GM20000 (cell line): ENCODE data around the gene COL2A1.

ENCODE experiments used
- DNase-seq: peaks from one replicate; pipeline ENCODE4 v3.0.0; 2012; ENCODE audit warnings: low spot score
- TF ChIP-seq, protein P1 (sequence below): IDR thresholded peaks from 2 replicates; pipeline ENCODE4 v1.5.1; 2012; ENCODE audit warnings: mild to moderate bottlenecking, control low read depth; ENCODE audit errors: extremely low read depth, missing control alignments

The COL2A1 gene

DNA sequence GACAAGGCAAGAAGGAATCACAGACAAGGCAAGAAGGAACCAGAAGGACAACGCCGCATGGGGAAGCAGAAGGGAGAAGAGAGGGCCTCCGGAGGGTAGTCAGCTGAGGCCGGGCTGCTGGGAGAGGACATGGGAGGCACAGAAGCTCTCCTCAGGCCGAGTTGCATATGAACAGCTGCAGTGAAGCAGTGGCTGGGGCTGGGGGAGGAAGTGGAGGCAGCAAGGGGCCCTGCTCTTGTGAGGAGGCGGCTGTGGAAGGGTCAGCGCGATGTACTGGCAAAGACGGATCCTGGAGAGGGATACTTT, 62.8 kb downstream of the COL2A1 start:
- DNase-seq: peak; percentile 19

DNA sequence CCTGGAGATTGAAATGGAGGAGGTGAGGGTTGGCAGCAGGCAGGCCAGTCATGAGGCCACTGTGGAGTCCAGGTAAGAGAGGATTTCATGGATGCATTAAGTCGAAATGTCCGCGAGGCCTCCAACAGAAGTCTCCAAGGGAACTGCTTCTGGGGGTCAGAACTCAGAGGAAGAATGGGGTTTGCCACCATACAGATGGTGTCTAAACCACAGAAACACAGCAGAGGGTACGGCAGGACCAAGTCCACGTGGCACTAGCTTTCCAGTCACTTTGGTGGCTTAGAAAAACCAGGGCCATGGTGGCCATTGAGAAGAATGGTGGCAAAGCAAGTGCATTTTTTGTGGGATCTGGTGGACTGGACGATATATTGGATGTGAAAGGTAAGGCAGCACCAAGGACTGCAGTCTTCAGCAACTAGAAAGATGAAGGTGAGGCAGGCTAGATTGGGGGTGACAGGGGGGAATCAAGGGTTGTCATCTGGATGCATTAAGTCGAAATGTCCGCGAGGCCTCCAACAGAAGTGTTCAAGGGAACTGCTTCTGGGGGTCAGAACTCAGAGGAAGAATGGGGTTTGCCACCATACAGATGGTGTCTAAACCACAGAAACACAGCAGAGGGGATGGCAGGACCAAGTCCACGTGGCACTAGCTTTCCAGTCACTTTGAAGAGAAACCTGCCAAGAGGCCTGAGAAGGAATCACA, 63.4 kb downstream of the COL2A1 start:
- TF ChIP-seq, protein P1, sequence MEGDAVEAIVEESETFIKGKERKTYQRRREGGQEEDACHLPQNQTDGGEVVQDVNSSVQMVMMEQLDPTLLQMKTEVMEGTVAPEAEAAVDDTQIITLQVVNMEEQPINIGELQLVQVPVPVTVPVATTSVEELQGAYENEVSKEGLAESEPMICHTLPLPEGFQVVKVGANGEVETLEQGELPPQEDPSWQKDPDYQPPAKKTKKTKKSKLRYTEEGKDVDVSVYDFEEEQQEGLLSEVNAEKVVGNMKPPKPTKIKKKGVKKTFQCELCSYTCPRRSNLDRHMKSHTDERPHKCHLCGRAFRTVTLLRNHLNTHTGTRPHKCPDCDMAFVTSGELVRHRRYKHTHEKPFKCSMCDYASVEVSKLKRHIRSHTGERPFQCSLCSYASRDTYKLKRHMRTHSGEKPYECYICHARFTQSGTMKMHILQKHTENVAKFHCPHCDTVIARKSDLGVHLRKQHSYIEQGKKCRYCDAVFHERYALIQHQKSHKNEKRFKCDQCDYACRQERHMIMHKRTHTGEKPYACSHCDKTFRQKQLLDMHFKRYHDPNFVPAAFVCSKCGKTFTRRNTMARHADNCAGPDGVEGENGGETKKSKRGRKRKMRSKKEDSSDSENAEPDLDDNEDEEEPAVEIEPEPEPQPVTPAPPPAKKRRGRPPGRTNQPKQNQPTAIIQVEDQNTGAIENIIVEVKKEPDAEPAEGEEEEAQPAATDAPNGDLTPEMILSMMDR: no peak
- DNase-seq: no peak

More for the DNA sequence above, 62.8 kb downstream of the COL2A1 start:
- TF ChIP-seq, protein P1: no peak

DNA sequence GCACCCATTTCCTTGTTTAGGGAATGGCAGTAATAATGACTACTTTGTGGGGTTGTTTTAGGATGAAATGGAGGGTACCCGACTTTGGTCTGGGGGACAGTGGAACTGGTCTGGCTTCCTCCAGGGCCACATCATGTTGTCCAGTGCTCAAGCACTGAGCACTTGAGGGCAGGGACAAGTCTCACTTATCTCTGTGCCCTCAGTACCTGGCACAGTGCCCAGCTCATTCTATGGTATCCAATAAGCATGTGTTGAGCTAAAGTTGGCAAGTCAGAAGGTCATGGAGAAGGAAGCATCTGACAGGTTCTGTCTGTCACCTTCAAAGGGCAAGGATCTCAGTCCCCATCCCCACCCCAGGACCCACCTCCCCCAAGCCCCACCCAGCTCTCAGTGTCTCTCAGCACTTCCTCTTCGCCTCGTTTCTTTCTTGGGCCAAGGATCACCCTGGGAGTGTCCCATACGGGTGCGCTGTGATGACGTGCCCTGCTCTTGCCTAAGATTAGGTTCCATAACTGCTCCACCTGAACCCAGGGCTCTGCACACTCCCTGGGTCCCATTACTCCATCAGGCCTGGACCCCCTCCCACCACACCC, 65.2 kb downstream of the COL2A1 start:
- TF ChIP-seq, protein P1: no peak
- DNase-seq: no peak

GRCh38 chr12:47938594-47938993, 65.7 kb downstream of the COL2A1 start:
- no peak for DNase-seq
- TF ChIP-seq, protein P1: no peak

DNA sequence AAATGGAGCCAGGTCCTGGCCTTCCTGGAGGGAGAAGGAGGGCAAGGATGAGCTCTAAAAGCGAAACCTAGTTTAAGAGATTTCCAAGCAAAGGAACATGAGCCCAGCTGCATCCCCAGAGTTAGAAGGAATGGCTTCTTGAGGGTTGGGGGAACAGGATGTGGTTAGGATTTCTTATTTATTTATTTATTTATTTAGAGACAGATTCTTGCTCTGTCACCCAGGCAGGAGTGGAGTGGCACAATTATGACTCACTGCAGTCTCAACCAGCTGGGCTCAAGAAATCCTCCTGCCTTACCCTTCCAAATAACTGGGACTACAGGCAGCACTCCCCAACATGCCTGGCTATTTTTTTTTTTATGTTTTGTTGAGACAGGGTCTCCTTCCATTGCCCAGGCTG, 66.2 kb downstream of the COL2A1 start:
- TF ChIP-seq, protein P1: no peak
- DNase-seq: no peak

DNA sequence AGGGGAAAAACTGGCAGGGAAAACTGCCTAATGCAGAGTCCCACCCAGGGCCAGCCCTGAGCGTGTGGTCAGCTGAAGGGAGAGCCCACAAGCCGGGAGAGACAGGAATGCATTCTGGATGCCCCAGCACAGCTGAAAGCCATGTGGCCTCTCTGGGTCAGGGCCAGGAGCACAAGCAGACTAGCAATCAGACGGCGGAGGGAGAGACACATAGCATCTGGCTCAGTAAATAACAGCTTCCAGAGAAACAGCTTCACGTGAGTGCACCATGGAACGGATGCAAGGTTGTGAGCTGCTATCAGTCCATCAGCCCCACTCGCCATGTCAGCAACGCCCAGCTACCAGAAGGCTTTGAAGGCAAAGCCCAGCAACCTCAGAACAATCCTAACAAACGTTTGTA, 69.1 kb downstream of the COL2A1 start:
- TF ChIP-seq, protein P1: no peak
- no peak for DNase-seq

GRCh38 chr12:47931187-47931586, 73.1 kb downstream of the COL2A1 start:
- TF ChIP-seq, protein P1: no peak
- DNase-seq: no peak
